HG03045 (cell line): Measurements from ENCODE around the gene RANBP1.
"Not testable (repeated sequence)": the region's sequence is repeated elsewhere in the genome, so short reads cannot be mapped to it uniquely, and the experiment has no call there.

Experiments used
- ATAC-seq: cut with Tn5 transposase; IDR thresholded peaks from one replicate; pipeline ENCODE4 v1.9.1; 2021; ENCODE audit warnings: mild to moderate bottlenecking, moderate library complexity; ENCODE audit not compliant: unreplicated experiment

RANBP1 gene

DNA sequence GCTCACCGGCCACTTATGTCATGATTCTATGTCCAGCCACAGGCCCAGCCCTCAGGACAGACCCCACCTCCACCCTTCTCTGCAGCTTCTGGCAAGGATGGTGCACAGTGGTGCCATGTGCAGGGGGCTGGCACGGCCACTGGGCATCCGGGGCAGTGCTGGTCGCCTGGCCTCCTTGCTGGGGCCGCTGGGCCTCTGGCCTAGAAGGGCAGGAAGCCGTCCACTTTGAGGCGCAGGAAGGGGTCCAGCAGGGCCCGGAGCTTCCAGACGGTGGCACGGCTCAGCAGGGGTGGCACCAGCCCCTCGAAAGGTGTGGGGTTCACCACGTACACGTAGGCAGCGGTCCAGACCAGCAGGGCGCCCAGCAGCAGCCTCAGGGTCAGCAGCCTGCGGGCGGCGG is 32.5 kb downstream of the RANBP1 start:
- no peak for ATAC-seq

DNA sequence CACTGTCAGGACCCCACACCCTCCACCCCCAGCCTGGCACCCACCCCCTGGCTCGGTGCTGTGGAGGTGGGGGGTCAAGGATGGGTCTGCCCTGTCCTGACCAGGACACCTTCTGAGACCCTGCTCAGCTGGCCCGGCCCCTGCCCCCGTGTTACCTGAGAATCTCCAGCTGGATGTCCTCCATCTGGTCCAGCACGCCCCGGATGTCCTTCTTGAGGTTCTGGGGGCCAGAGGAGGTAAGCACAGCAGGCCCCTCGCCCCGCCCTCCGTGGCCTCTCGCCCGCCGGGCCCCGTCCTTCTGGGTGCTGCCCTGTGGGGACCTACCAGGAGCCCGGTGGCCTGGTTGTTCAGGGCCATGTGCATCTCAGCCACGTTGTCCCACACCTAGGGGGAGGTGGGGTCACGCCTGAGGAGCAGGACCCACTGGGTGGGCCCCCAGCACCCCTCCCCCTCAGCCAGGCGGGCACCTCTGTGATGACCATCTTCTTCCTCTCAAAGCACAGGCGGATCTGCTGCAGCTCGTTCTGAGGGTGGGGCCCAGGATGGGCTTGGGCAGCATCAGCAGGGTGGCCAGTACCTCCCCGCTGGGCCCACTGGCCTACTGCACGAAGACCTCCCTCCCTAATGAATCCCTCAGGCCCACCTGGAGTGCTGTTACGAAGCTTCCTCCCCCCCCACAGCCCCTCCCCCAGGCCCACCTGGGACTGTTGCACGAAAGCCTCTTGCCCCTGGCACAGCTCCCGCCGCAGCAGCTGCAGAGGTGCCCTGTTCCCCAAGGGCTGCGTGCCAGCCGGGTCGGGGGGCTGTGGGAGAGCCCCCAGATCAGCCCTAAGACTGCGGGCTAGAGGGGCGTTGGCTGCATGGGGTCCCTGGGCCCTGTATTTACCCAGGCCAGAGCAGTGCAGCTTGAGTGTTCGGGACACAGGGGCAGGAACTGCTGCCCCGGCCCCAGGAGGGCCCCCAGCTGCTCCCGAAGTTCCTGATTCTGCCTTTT is 33.6 kb downstream of the RANBP1 start:
- ATAC-seq, result no peak

DNA sequence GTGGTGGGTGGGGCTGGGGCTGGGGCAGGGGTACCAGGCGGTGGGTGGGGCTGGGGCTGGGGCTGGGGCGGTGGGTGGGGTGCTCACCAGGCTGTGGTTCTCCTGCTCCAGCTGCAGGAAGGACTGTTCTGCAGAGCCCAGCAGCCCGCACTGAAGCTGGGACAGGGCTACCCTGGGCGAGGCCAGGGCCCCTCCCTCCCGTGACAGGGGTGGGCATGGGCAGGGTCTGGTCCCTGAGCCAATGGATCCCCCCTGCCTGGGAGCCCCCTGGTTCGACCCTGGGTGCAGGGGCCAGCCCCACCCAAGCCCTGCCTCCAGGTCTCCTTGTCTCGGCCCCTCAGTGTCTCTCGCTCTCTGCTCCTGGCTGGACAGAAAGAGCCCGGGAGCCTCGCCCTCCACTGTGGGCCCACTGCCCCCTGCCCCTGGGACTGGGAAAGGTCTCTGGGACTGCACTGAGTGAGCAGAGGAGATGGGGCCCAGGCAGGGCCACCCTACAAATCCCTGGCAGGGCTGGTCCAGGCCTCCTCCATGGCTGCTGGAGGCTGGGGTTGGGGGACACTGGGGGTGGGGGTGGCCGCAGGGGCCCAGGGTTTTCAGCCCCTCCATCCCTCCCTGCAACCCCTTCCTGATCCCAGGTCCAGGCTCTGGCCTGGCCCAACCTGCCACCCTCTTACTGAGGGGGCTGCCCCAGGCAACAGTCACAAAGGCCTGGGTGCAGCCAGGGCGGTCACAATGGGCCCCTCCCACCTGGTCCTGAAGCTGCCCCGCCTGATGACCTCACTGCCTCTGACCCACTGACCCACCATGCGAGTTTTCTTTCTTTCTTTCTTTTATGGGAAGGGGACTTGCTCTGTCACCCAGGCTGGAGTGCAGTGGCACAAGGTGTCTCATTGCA is 34.7 kb downstream of the RANBP1 start, which contains the start of gene CCDC188:
TSS of gene CCDC188 (minus strand) at position 675 of the 895 bp plus-strand sequence. CDS start at position 606, 69 bp downstream.
- ATAC-seq, result no peak

DNA sequence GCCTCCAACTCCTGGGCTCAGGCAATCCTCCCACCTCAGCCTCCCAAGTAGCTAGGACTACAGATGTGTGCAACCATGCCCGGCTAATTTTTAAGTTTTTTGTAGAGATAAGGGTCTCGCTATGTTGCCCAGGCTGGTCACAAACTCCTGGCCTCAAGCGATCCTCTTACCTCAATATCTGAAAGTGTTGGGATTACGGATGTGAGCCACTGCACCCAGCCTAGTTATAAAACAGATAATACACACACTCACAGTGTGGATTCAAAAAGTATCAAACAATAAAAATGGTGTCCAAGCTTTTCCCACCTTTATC is 35.3 kb downstream of the RANBP1 start:
- no peak for ATAC-seq

DNA sequence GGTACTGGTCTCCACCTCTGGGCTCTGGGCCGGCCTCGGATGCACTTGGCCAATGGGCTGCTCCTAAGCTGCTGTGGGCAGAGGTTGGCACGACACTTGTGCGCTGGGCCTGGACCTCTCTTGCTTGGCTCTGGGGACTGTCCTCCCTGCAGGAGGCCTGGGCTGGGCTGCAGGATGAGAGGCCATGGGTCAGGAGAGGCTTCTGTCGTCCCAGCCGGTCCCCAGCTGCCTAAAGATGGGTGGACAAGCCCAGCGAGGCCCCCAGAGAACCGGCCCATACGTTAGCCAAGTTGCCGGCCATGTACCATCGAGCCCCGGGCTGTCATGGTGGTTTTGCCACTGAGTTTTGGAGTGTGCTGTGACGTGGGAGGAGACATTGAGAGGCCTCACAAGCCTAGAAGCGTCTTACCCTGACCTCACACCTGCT is 36.6 kb downstream of the RANBP1 start:
- ATAC-seq, result no peak

DNA sequence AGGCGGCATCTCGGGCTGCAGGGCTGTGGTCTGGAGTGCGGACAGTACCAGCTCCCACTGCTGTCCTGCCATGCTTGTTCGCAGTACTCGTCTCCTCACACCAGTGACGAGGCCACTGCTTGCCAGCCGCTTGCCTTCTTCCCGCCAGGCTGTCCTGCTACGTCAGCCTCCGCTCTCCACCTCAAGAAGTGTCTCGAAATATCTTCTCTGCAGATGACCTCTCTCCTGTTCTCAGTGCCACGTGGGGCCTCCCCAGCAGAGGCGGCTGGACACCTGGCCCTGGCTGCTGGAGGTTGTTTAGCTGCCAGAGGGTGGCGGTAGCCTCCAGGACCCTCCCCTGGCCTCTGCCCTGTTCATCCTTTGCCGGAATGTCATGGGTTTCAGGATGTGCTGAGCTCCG is 38.0 kb downstream of the RANBP1 start:
- no peak for ATAC-seq

DNA sequence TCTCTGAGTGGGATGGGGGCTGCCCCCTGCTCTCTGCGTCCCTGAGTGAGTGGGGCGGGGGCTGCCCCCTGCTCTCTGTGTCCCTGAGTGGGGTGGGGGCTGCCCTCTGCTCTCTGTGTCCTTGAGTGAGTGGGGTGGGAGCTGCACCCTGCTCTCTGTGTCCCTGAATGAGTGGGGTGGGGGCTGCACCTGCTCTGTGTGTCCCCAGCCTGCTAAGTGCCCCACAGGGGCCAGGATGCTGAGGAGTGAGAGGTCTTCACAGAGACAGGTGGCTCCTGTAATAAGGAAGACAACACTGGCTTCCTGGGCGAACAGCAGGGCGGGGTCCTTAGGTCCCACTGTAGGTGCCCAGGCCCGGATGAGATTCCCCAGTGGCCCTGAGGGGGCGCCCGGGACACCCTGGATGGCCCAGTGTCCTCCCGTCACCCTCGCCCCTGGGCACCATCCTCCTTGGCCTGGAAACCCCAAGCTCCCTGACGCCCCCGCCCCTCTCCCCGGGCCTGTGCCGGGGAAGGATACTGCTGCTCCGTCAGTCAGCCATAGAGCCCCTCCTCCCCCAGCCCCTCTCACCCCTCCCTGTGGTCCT is 38.8 kb downstream of the RANBP1 start:
- no peak for ATAC-seq

DNA sequence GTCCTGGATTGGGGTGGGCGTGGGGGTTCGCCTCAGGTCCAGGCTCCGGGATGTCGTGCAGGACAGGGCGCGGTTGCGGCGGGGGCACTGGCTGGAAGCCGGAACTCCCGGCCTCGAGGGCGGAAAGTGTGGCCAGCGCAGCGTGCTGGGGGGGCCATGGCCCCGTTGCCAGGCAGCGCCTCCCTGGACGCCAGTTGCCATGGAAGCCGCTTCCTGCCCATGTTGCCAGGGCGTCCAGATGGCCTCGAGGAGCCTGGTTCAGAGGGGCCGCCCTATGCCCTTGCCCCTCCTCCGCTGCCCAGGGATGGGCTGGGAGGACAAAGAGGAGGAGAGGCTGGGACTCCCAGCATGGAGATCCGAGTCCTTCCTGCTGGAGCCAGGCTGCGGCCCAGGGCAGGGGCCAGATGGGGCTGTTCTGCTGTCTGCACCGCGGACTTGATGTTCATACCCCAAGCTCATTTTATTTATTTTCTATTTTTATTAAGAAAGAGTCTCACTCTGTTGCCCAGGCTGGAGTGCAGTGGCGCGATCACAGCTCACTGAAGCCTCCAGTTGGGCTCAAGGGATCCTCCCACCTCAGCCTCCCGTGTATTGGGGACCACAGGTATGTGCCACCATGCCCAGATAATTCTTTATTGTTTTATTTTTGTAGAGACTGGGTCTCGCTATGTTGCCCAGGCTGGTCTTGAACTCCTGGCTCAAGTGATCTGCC is 39.6 kb downstream of the RANBP1 start:
- ATAC-seq, result no peak

DNA sequence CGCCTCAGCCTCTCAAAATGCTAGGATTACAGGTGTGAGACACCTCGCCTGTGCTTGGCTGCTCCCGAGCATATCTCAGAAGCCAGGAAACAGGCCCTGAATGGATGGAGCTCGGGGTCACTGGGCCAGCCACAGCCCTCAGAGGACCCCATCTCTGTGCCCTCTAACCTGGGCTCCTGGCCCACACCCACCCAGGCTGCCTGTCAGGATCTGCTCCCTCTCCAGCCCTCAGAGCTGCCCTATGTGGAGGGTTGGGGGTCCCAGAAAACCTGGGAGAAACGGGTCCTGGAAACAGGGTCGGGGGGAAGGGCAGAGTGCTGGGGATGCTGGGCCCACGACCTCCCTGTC is 40.1 kb downstream of the RANBP1 start:
- no peak for ATAC-seq

DNA sequence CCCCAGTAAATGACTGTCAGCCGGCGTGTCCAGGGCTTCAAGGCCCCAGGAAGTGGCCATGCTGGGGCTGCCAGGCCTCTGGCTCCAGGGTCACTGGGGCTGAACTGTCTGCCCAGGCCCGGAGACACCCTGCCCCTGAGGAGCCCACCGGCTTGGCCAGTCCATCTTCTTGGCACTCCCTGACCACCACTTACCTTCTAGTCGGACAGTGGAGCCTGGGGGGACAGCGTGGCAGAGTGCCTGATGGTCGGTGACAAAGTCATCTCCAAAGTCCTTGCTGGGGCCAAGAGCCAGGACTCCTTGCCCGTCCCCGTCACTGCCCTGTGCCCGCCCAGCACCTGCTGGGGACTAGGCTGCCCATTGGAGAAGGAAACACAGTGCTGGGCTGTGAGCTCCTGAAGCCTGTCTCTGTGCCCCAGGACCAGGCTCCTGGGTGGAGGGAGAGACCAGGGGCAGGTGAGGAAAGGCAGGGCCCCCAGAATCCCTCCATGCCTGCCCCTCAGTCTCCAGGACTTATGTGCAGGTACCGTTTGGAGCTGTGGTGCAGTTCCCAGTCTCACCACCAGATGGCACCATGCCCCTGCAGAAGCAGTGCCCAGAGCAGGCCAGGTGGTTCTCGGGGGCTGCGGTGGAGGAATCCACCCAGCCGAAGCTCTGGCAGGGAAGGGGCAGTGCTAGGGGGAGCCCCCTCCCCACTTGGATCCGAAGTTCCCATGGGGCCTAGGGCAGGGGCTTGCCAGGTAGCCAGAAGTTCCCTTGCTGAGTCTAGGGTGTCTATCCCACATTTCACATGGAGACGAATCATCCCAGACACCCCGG is 40.9 kb downstream of the RANBP1 start:
- ATAC-seq, result no peak

DNA sequence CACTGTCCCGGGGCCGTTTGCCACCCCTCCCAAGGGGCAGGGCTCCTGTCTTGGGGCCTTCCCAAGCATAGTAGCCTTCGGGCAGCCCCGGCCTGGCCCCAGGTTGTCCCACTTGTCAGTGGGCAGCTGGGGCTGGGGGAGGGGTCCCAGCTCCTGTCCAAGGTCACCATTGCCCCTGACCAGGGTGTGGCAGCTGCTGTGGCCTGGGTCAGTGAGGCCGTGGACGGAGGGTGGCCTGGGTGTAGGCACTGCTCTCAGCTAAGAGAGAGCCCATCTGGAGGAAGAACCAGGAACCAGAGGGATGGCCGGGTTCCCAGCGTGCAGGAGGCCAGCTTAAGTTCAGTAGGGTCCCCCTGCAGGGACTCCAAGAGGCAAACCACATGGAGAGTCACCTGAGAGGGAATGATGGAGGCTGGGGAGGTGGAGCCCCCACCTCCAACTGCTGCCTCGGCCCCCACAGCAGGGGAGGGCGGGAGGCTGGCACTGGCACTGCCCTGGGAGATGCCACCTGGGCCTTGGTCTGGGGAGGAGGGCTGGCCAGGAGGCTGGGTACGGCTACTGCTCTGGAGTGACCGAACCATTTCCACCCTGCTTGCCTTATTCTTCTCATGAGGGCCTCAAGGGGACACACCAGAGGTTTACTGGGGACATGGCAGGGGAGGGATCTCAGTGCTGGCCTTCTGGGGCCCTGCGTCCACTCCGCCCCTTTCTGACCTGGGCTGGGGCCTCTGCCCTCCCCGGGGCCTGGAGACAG is 41.7 kb downstream of the RANBP1 start:
- ATAC-seq, result no peak

DNA sequence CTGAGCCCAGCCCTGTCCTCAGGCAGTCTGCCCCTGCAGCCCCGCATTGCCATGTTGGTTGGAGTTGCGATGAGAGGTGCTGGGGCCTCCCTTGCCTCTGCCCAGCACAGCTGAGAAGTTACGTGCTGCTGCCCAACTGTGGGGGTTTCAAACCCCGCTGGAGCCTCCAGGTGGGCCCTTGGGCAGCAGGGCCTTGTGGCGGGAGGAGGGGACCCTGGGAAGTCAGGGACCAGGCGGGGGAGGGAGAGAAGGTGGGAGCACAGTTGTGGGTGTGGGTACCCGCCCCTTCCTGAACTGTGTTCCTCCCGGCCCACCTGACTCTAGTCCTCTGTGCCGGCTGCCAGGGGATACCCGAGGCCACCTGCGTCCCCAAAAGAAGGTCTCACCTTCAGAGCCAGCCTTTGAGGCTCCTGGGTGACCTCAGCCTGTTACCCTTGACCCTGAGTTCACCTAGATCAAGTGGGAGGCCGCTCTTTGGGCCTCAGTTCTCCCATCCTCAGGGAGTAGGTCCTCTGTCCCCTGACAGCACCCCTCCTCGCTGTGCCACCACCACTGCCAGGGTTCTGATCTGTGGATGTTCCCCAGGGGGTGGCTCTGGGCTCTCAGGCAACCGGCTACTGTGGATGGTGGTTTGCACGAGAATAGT is 42.6 kb downstream of the RANBP1 start:
- no peak for ATAC-seq

DNA sequence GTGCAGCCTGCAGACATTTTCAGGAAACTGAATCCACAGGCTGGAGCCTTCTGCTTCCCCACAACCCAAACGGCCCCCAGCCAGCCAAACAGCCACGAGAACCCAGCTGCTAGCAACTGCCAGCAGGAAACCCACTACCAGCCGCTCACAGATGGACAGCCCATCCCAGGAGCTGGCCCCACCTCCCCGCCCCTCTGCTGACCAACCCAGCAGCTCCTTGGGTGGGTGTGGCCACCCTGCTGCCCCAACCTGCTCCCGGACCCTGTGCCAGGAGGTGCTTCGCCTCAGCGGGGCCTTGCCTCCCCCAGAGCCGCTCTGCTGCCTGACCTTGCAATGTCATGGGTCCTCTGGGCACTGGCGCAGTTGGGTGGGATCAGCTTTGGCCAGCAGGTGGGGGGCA is 43.2 kb downstream of the RANBP1 start:
- ATAC-seq, result no peak

DNA sequence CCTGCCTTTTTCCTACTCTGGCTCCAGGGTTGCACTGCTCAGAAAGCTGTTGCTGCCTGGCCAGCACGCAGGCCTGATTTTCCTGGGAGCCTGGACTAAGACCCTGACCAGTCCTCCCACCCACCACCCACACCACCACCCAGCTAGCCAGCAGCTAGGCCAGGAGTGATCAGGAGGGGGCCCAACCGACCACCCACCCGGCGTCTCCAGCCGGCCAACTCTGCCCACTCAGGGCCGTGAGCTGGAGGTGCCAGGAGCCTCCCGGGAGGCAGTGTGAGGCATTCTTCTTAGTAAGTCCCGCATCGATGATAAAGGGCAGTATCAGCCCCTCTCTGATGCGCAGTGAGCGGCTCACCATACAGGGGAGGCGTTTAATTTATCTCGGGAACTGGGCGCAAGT is 43.6 kb downstream of the RANBP1 start:
- not testable (repeated sequence) for ATAC-seq

DNA sequence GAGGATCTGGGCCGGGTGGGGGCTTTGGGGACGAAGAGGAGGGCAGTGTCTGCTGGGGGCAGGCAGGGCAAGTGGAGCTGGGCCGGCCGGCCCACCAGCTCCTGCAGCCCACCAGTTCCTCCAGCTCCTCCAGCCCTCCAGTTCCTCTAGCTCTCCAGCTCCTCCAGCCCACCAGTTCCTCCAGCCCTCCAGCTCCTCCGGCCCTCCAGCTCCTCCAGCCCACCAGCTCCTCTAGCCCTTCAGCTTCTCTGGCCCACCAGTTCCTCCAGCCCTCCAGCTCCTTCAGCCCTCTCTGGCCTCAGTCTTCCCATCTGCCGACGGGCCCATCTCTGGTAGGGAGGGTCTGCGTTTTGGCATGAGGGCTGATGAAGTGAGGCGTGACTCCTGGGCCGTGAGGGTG is 44.1 kb downstream of the RANBP1 start:
- no peak for ATAC-seq

DNA sequence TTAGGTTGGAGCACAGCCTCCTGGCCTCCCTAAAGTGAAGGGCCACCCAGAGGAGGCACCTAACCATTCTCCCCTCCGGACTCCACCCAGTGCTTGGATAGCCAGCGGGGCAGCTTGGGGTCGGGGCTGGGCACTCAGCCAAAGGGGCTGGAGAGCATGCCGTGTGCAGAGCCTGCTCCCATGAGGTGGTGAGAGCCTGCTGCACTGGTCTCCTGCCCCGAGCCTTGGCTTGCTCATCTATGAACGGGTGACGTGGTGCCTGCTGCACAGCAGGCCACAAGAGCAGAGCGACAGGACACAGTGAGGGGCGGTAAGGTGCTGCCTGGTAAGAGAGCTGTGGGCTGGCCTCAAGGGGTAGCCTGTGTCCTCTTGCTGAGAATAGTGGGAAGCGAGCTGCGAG is 49.0 kb downstream of the RANBP1 start:
- ATAC-seq, result no peak

DNA sequence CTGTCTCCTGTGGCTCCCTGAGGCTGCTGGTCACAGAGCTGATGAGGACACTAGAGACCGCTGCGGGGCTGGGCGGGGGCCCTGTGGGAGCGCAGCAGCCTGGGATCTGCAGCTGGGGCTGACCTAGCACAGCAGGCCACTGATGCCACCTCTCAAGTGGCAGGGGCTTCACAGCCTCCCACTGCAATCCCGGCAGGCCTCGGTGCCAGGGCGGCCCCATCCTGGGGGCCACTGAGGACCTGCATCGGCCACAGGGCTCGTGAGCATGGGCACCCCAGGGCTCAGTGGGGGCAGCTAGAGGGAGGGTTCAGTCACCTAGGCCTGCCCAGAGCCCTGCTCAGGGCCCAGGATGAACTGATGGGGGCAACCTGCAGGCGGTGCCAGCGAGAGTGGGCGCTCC is 49.5 kb downstream of the RANBP1 start:
- no peak for ATAC-seq

DNA sequence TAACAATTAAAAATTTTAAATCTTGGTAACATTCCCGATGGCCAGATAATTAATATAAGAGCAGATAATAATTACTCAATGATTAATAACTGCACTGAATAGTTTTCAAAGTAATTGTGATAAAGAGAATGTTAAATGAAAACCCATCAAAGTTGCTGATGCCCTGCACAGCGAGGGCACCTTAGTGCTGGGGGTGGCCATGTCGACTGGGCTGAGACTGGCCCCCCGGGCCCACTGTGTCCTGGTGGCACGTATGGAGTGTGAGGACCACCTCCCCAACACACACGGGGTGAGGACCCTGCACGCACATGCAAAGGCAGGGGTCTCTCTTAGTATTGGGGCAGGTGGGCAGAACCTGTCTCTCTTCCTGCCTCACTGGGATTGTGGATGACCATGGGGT is 50.0 kb downstream of the RANBP1 start:
- no peak for ATAC-seq

DNA sequence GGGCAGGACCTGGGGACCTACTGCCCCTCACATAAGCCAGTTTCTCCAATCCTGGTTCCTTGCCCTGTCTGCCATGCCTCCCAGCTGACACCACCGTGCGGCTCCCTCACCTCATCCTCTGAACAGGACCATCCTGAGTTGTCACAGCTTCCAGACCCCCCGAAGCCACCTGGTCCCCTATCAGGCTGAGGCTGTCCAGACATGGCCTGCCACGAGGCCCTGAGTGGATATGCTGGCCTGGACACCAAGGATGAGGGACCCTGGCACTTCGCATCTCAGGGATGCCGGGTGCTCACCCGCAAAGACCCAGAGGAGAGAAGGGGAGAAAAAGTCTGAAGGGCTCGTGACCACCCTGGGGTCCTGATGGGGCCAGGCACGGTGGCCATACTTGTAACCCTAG is 50.8 kb downstream of the RANBP1 start:
- ATAC-seq, result no peak
